ENCODE measurements around the gene ATOSA. TPM values are rescaled to one million over a fixed set of nuclear protein-coding genes. Genes with fewer than 3 reads are reported as not detected.
A peak's percentile ranks its signal among the peaks of the same experiment; 100 is the strongest.

The ATOSA gene
- total and polyA plus RNA-seq, 2 of the 8 experiments (the other 6 are each of a cell fraction or from before 2014, with no cell fraction given), result 4.6 to 7.9 TPM

GRCh38 chr15:52689562-52689961 lies 10.4 kb upstream of the ATOSA start:
- Histone ChIP-seq H3K4me3 (ENCODE audit: extremely low read depth in 1 of 4, insufficient read depth in 2 of 4, low read depth in 3 of 4, low read length in 4 of 4) (no peak overlapping the region), H2AFZ (ENCODE audit: low read length) (no peak overlapping the region; the same call in 1 of the 2 replicates), H2BK120ac (replicated peaks; ENCODE audit: low read depth, low read length) (no peak overlapping the region), H4K8ac (ENCODE audit: extremely low read depth, insufficient read depth, low read length) (no peak overlapping the region; the same call in 1 of the 2 replicates), H4K91ac (replicated peaks; ENCODE audit: insufficient read length, low read length) (no peak overlapping the region), H3K79me2 (ENCODE audit: control insufficient read depth in 1 of 2, insufficient read depth in 2 of 2, low read length in 2 of 2) (no peaks in the 10 kb centered on the region), H2BK20ac (ENCODE audit: low read length) (no peak overlapping the region), H2BK12ac (ENCODE audit: low read depth, low read length) (no peak overlapping the region), H2AK5ac (ENCODE audit: low read depth, low read length) (no peak overlapping the region), H3K9ac (replicated peaks in 1 of 4; ENCODE audit: extremely low read depth in 1 of 4, low read depth in 3 of 4, low read length in 3 of 4) (no peak overlapping the region), H4K20me1 (replicated peaks in 1 of 2; ENCODE audit: control insufficient read depth in 1 of 2, insufficient read depth in 2 of 2, low read length in 2 of 2) (no peaks in the 10 kb centered on the region), H3K27me3 (replicated peaks in 1 of 4; ENCODE audit: control insufficient read depth in 3 of 4, extremely low read depth in 1 of 4, insufficient read depth in 3 of 4, low read length in 3 of 4) (no peaks in the 10 kb centered on the region), H3K4me2 (ENCODE audit: insufficient read depth in 1 of 2, low read depth in 2 of 2, low read length in 2 of 2) (no peak overlapping the region), H3K4ac (replicated peaks; ENCODE audit: insufficient read length, low read depth, low read length) (no peak overlapping the region), H3K4me1 (replicated peaks in 1 of 4; ENCODE audit: control insufficient read depth in 3 of 4, insufficient read depth in 4 of 4, low read length in 3 of 4) (no peaks in the 10 kb centered on the region), H3K23me2 (ENCODE audit: low read depth, low read length) (no peaks in the 10 kb centered on the region), H3K14ac (ENCODE audit: insufficient read length) (no peak overlapping the region), H3K36me3 (ENCODE audit: control insufficient read depth in 2 of 4, insufficient read depth in 4 of 4, low read length in 3 of 4) (no peaks in the 10 kb centered on the region; a peak in 1 of 8 replicates), H3K27ac (ENCODE audit: low read depth, low read length) (no peak overlapping the region), H3K79me1 (ENCODE audit: low read depth, low read length) (no peaks in the 10 kb centered on the region), H2BK5ac (ENCODE audit: low read depth, low read length) (no peak overlapping the region), H3K56ac (replicated peaks; ENCODE audit: insufficient read length, low read depth, low read length) (no peak overlapping the region), H3K9me3 (ENCODE audit: insufficient read depth in 2 of 2, low read depth in 1 of 2, low read length in 1 of 2) (no peaks in the 10 kb centered on the region), H3K23ac (ENCODE audit: insufficient read length) (no peak overlapping the region), H2BK15ac (ENCODE audit: low read length) (no peak overlapping the region), H3K18ac (ENCODE audit: extremely low read depth, low read length) (no peak overlapping the region), H4K5ac (ENCODE audit: insufficient read length, low read depth, low read length) (no peak overlapping the region)
- DNase-seq (ENCODE audit: low read depth in 1 of 2, low spot score in 2 of 2) (no peak), FAIRE-seq (no peak)
- ChIA-PET CTCF (ENCODE audit: partially characterized antibody) (interaction anchor here (1.2 kb wide), 1 partner anchor 46 kb away, joined by 3 read pairs; no protein-coding TSS in a partner anchor), POLR2A (ENCODE audit: partially characterized antibody) (no interaction called here)
- TF ChIP-seq USF2 (IDR thresholded peaks at IDR 0.05; ENCODE audit: low read length) (peak; percentile 41; the same call in 1 of the 2 replicates), CHD1 (IDR thresholded peaks at IDR 0.05; ENCODE audit: low read depth, low read length) (no peak), RFX5 (IDR thresholded peaks at IDR 0.05; ENCODE audit: borderline replicate concordance, low read depth, low read length) (no peak), GTF2F1 (IDR thresholded peaks at IDR 0.05; ENCODE audit: borderline replicate concordance, low read depth, low read length) (no peak)
- TF ChIP-seq, protein P1, sequence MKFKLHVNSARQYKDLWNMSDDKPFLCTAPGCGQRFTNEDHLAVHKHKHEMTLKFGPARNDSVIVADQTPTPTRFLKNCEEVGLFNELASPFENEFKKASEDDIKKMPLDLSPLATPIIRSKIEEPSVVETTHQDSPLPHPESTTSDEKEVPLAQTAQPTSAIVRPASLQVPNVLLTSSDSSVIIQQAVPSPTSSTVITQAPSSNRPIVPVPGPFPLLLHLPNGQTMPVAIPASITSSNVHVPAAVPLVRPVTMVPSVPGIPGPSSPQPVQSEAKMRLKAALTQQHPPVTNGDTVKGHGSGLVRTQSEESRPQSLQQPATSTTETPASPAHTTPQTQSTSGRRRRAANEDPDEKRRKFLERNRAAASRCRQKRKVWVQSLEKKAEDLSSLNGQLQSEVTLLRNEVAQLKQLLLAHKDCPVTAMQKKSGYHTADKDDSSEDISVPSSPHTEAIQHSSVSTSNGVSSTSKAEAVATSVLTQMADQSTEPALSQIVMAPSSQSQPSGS (IDR thresholded peaks at IDR 0.05; ENCODE audit: low read length), result no peak
- 88% methylated on average over 1 of the region's 1 CpG; no CpG with 5 or more reads in 1 of the 2 experiments for WGBS, 2 experiments (ENCODE audit: extremely low coverage in 1 of 2, insufficient coverage in 1 of 2, insufficient read length in 1 of 2, insufficient replicate concordance in 2 of 2, low coverage in 1 of 2, low lambda C conversion rate in 2 of 2, missing lambda C conversion rate in 1 of 2)

Measured in H1 (cell line).